Ovary (tissue), 9 donors: ENCODE data around the gene ID2. TPM values are rescaled to one million over a fixed set of nuclear protein-coding genes. Genes with fewer than 3 reads are reported as not detected.

ENCODE experiments used
- DNase-seq, 5 donors: peaks; one replicate each; pipeline ENCODE4 v3.0.0-alpha.2; 2019 to 2020
- H3K27ac ChIP-seq, 2 donors: fragments of 200-600 bp; one replicate each; pipeline versions ENCODE4 v1.5.1 to v1.8.0; 2019 to 2022
- H3K27me3 ChIP-seq: fragments of 200-600 bp; one replicate; pipeline ENCODE4 v1.8.0; 2022
- H3K36me3 ChIP-seq: fragments of 200-600 bp; sonication (generic); one replicate; pipeline ENCODE4 v1.5.1; 2019
- H3K4me1 ChIP-seq: one replicate; pipeline ENCODE4 v1.8.1; 2013; ENCODE audit warnings: mild to moderate bottlenecking, moderate library complexity; ENCODE audit not compliant: insufficient read depth
- H3K4me3 ChIP-seq: fragments of 200-600 bp; sonication (generic); one replicate; pipeline ENCODE4 v1.5.1; 2017
- H3K9me3 ChIP-seq, 2 donors: fragments of 200-600 bp in 1 of 2; sonication (generic) in 1 of 2; one replicate each; pipeline versions ENCODE4 v1.5.1 to v1.8.1; 2013 to 2019; ENCODE audit warnings: mild to moderate bottlenecking in 1 of 2, moderate library complexity in 1 of 2
- EP300 ChIP-seq: sonication (generic); formaldehyde crosslinking; IDR thresholded peaks from one replicate; pipeline ENCODE4 v1.6.1; 2017; ENCODE audit warnings: antibody characterized with exemption
- POLR2A ChIP-seq: fragments of 450-650 bp; IDR thresholded peaks from one replicate; pipeline ENCODE4 v1.6.1; 2017; ENCODE audit warnings: antibody characterized with exemption, mild to moderate bottlenecking, moderate library complexity
- WGBS, 3 donors: extraction: QIAGEN DNeasy Blood & Tissue Kit in 1 of 3; methylation state at CpG; one replicate each; pipeline versions ENCODE4 v1.1.5 to v1.1.7; 2013 to 2017; 5-methylcytosine and 5-hydroxymethylcytosine counted together
- intact Hi-C, 4 donors: fragments of 100-400 bp; cut with DNase I; formaldehyde crosslinking; loops; one replicate each; pipeline versions ENCODE4 v1.11.0 to v1.15.1; 2022 to 2023
- polyA plus RNA-seq, 2 donors: library from polyadenylated mRNA; stranded (reverse); fragments of 200-250 nt in 1 of 2; fragments of 350-450 nt in 1 of 2; fragmentation: Illumina TruSeq in 1 of 2; extraction: RNeasy Lipid Tissue Mini Kit (QIAGEN cat#74804) in 1 of 2; gene quantifications; one replicate each; pipeline ENCODE4 v1.2.3, GENCODE V29; 2013 to 2014
- total RNA-seq, 7 donors: library from RNA; depleted of rRNA in 2 of 7; stranded (reverse); fragments of >200 nt in 2 of 7; fragmentation: NEBNext Ultra II Directional in 3 of 7; extraction: Animal tissue kit (Norgen Biotek cat#: 25700) in 3 of 7; gene quantifications; one replicate each; pipeline versions ENCODE4 v1.1.0 to v1.2.4, GENCODE V29; 2016 to 2023
- TF ChIP-seq, protein P1 (sequence below), 3 donors: fragments of 450-650 bp in 2 of 3; fragments of 200-600 bp in 1 of 3; IDR thresholded peaks; one replicate each; pipeline versions ENCODE4 v1.5.1 to v1.8.0; 2016 to 2022; ENCODE audit warnings: antibody characterized with exemption in 3 of 3, mild to moderate bottlenecking in 1 of 3
- donor health status: DM: no; HTN: no; CAD: no; lungs with moderate emphysema.
- donor health status: DM: no; HTN: no; CAD: no.
- donor health status: Bipolar disorder and iron deficiency.
- donor health status: DM: yes; HTN: yes; CAD: no.
- donor health status: DM: no; HTN: no; CAD: no.
- donor health status: DM: yes; HTN: yes; CAD: no.

The ID2 gene
- total and polyA plus RNA-seq, 9 donors, result 68.5 to 897 (median 168) TPM

GRCh38 chr2:8693157-8693821 lies 11.4 kb downstream of the ID2 start:
- intact Hi-C loops, result loop anchor here in 1 of 4 donors (5.0 kb wide), 1 partner anchor 1261 kb away; no protein-coding TSS in a partner anchor
- 14 to 22% (median 16%) methylated on average over 30 of the region's 30 CpGs for WGBS, 3 donors
- TF ChIP-seq POLR2A (no peak), EP300 (no peak)
- TF ChIP-seq, protein P1, sequence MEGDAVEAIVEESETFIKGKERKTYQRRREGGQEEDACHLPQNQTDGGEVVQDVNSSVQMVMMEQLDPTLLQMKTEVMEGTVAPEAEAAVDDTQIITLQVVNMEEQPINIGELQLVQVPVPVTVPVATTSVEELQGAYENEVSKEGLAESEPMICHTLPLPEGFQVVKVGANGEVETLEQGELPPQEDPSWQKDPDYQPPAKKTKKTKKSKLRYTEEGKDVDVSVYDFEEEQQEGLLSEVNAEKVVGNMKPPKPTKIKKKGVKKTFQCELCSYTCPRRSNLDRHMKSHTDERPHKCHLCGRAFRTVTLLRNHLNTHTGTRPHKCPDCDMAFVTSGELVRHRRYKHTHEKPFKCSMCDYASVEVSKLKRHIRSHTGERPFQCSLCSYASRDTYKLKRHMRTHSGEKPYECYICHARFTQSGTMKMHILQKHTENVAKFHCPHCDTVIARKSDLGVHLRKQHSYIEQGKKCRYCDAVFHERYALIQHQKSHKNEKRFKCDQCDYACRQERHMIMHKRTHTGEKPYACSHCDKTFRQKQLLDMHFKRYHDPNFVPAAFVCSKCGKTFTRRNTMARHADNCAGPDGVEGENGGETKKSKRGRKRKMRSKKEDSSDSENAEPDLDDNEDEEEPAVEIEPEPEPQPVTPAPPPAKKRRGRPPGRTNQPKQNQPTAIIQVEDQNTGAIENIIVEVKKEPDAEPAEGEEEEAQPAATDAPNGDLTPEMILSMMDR (IDR thresholded peaks at IDR 0.05), result peak in 2 of 3 donors; percentile 15 to 20
- Histone ChIP-seq H3K4me3 (no peak overlapping the region), H3K36me3 (no peaks in the 10 kb centered on the region), H3K27me3 (no peaks in the 10 kb centered on the region), H3K4me1 (peaks cover 3% of the 10 kb centered on the region), H3K27ac (no peak overlapping the region), H3K9me3 (no peaks in the 10 kb centered on the region)
- peak in 3 of 5 donors; percentile 47 to 59 (median 55) for DNase-seq

DNA sequence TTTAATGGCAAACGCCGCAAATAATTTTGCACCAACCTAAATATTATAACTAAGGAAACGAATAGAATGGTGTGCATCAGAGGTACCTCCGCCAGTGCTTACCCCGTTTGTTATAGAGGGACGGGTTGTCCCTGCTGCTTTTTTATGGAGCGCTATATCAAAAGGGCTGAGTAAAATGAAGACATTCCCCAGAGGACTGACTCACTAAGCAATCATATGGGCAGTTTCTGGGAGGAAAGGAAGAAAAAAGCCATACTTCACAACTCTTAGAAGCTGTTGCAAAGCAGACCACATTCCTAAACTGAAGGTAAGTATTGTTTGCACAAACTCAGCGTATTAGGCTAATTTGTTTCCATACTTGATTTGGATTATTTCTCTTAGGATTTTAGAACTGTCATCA lies 12.9 kb downstream of the ID2 start:
- no peaks in the 10 kb centered on the region for H3K9me3 ChIP-seq
- H3K4me3 ChIP-seq, result no peak overlapping the region
- TF ChIP-seq EP300, result no peak
- TF ChIP-seq POLR2A, result no peak
- no peaks in the 10 kb centered on the region for H3K36me3 ChIP-seq
- H3K27me3 ChIP-seq, result no peaks in the 10 kb centered on the region
- peaks cover 3% of the 10 kb centered on the region for H3K4me1 ChIP-seq
- WGBS, 3 donors, result 85 to 88% (median 87%) methylated on average over 8 of the region's 8 CpGs
- DNase-seq, result no peak
- H3K27ac ChIP-seq, result no peak overlapping the region
- intact Hi-C loops, result loop anchor here in 1 of 4 donors (5.0 kb wide), 1 partner anchor 1262 kb away; no protein-coding TSS in a partner anchor

GRCh38 chr2:8697190-8697589 lies 15.3 kb downstream of the ID2 start:
- Histone ChIP-seq H3K27ac (no peak overlapping the region), H3K9me3 (no peaks in the 10 kb centered on the region), H3K36me3 (no peaks in the 10 kb centered on the region), H3K4me3 (no peak overlapping the region), H3K27me3 (no peaks in the 10 kb centered on the region), H3K4me1 (peaks cover 3% of the 10 kb centered on the region)
- TF ChIP-seq, protein P1 (IDR thresholded peaks at IDR 0.05), result no peak
- no peak for TF ChIP-seq EP300
- TF ChIP-seq POLR2A, result no peak
- DNase-seq, result no peak
- intact Hi-C loops, result no loop called here
- 80 to 83% (median 82%) methylated on average over 5 of the region's 5 CpGs for WGBS, 3 donors

DNA sequence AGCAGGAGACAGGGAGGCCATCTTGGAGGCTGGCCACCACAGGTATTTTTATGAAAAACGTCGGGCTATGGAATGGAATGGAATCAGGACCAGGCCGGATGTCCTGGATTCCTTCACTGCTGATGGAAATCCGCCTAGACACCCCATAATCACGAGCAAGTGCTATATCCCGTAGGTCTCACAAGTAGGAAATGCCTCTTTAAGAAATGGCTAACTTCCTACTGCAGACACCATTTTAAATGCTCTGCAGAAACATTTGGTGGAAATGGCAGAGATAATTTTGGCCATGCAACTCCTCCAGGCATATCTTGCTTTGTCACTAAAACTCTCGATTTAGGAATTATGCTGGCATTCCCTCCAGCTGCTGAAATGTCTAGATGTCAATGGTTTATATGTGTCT lies 18.0 kb downstream of the ID2 start:
- intact Hi-C loops, result no loop called here

More for the DNA sequence above, 18.0 kb downstream of the ID2 start:
- Histone ChIP-seq H3K9me3 (no peaks in the 10 kb centered on the region), H3K4me3 (no peak overlapping the region), H3K27me3 (no peaks in the 10 kb centered on the region), H3K27ac (no peak overlapping the region), H3K36me3 (no peaks in the 10 kb centered on the region), H3K4me1 (no peaks in the 10 kb centered on the region)
- no peak for TF ChIP-seq EP300
- TF ChIP-seq POLR2A, result no peak
- TF ChIP-seq, protein P1 (IDR thresholded peaks at IDR 0.05), result no peak
- 82 to 88% (median 87%) methylated on average over 7 of the region's 7 CpGs for WGBS, 3 donors
- DNase-seq, result no peak
